HEK293 (cell line): ENCODE data around the gene GNB1.

ENCODE experiments used
- CTCF ChIA-PET: fragments of 350-600 bp; formaldehyde crosslinking; extraction: SDS; loops from one replicate; lab custom pipeline; 2021; ENCODE audit warnings: antibody characterized with exemption; lab: Yijun Ruan, JAX
- POLR2A ChIA-PET: fragments of 300-600 bp; formaldehyde crosslinking; extraction: SDS; loops from one replicate; lab custom pipeline; 2020; ENCODE audit warnings: antibody characterized with exemption, inconsistent platforms; lab: Yijun Ruan, JAX
- H3K27ac ChIP-seq: fragments of 200-500 bp; sonication (Bioruptor generic); 2 replicates; pipeline ENCODE4 v1.5.1; 2014; ENCODE audit warnings: low read depth, low read length, control low read depth, inconsistent platforms; ENCODE audit errors: extremely low read depth
- H3K36me3 ChIP-seq, 2 experiments: fragments of 200-500 bp in 1 of 2; sonication (Bioruptor generic) in 1 of 2; 1 replicate in 1 of 2; 2 replicates in 1 of 2; pipeline ENCODE4 v1.5.1; 2014 to 2017; ENCODE audit warnings: inconsistent platforms in 2 of 2, low read length in 2 of 2; ENCODE audit not compliant: control insufficient read depth in 2 of 2, insufficient read depth in 1 of 2
- H3K4me1 ChIP-seq: fragments of 200-500 bp; sonication (Bioruptor generic); 2 replicates; pipeline ENCODE4 v1.5.1; 2014; ENCODE audit warnings: mild to moderate bottlenecking, low read length, inconsistent platforms; ENCODE audit not compliant: control insufficient read depth, insufficient read depth
- H3K4me3 ChIP-seq: 2 replicates; pipeline ENCODE4 v1.5.1; 2011; ENCODE audit warnings: low read depth, mild to moderate bottlenecking, control low read depth, low read length, moderate library complexity
- H3K9me3 ChIP-seq: fragments of 200-500 bp; sonication (Bioruptor generic); 2 replicates; pipeline ENCODE4 v1.5.1; 2014; ENCODE audit warnings: low read depth, low read length, inconsistent platforms; ENCODE audit not compliant: control insufficient read depth, insufficient read depth
- GLI2 ChIP-seq: fragments of 450-650 bp; formaldehyde crosslinking; IDR thresholded peaks from 2 replicates; pipeline ENCODE4; 2017; ENCODE audit warnings: missing biosample characterization, missing genetic modification characterization, low read depth, borderline replicate concordance
- GLIS1 ChIP-seq: fragments of 450-650 bp; formaldehyde crosslinking; IDR thresholded peaks from 2 replicates; pipeline ENCODE4 v1.5.1; 2016; ENCODE audit warnings: missing biosample characterization, missing genetic modification characterization
- GLIS2 ChIP-seq: fragments of 450-650 bp; formaldehyde crosslinking; IDR thresholded peaks from 2 replicates; pipeline ENCODE4 v1.5.1; 2016; ENCODE audit warnings: missing biosample characterization, missing genetic modification characterization
- KLF1 ChIP-seq: fragments of 450-650 bp; formaldehyde crosslinking; IDR thresholded peaks from 2 replicates; pipeline ENCODE4 v1.5.1; 2016; ENCODE audit warnings: missing biosample characterization, missing genetic modification characterization
- PATZ1 ChIP-seq: fragments of 450-650 bp; formaldehyde crosslinking; IDR thresholded peaks from 2 replicates; pipeline ENCODE4 v1.5.1; 2016; ENCODE audit warnings: missing biosample characterization, missing genetic modification characterization
- SP2 ChIP-seq: fragments of 450-650 bp; formaldehyde crosslinking; IDR thresholded peaks from 2 replicates; pipeline ENCODE4 v1.5.1; 2016; ENCODE audit warnings: missing biosample characterization, missing genetic modification characterization
- YY2 ChIP-seq: fragments of 450-650 bp; formaldehyde crosslinking; IDR thresholded peaks from 2 replicates; pipeline ENCODE4 v1.5.1; 2016; ENCODE audit warnings: missing biosample characterization, missing genetic modification characterization
- ZBTB17 ChIP-seq: fragments of 450-650 bp; formaldehyde crosslinking; IDR thresholded peaks from 2 replicates; pipeline ENCODE4 v1.5.1; 2016; ENCODE audit warnings: missing biosample characterization, missing genetic modification characterization
- ZBTB20 ChIP-seq: fragments of 450-650 bp; formaldehyde crosslinking; IDR thresholded peaks from 2 replicates; pipeline ENCODE4 v1.5.1; 2016; ENCODE audit warnings: missing biosample characterization, missing genetic modification characterization
- ZBTB21 ChIP-seq: fragments of 450-650 bp; formaldehyde crosslinking; IDR thresholded peaks from 2 replicates; pipeline ENCODE4 v1.5.1; 2017; ENCODE audit warnings: missing biosample characterization, missing genetic modification characterization
- ZIC2 ChIP-seq: fragments of 450-650 bp; formaldehyde crosslinking; IDR thresholded peaks from 2 replicates; pipeline ENCODE4 v1.5.1; 2016; ENCODE audit warnings: missing biosample characterization, missing genetic modification characterization
- ZNF148 ChIP-seq: fragments of 450-650 bp; formaldehyde crosslinking; IDR thresholded peaks from 2 replicates; pipeline ENCODE4 v1.5.0; 2017; ENCODE audit warnings: missing biosample characterization, missing genetic modification characterization, borderline replicate concordance
- ZNF175 ChIP-seq: fragments of 450-650 bp; formaldehyde crosslinking; IDR thresholded peaks from 2 replicates; pipeline ENCODE4 v1.5.1; 2016; ENCODE audit warnings: missing biosample characterization, missing genetic modification characterization
- ZNF23 ChIP-seq: fragments of 450-650 bp; formaldehyde crosslinking; IDR thresholded peaks from 2 replicates; pipeline ENCODE4 v1.5.1; 2016; ENCODE audit warnings: missing biosample characterization, missing genetic modification characterization, borderline replicate concordance
- ZNF600 ChIP-seq: fragments of 450-650 bp; formaldehyde crosslinking; IDR thresholded peaks from 2 replicates; pipeline ENCODE4 v1.5.1; 2016; ENCODE audit warnings: missing biosample characterization, missing genetic modification characterization
- ZNF610 ChIP-seq: fragments of 450-650 bp; formaldehyde crosslinking; IDR thresholded peaks from 2 replicates; pipeline ENCODE4 v1.5.1; 2016; ENCODE audit warnings: missing biosample characterization, missing genetic modification characterization, borderline replicate concordance
- ZNF626 ChIP-seq: fragments of 450-650 bp; sonication (Bioruptor Pico); formaldehyde crosslinking; IDR thresholded peaks from 2 replicates; pipeline ENCODE4 v1.5.1; 2018; ENCODE audit warnings: missing biosample characterization, missing genetic modification characterization, inconsistent platforms
- ZNF701 ChIP-seq: fragments of 450-650 bp; formaldehyde crosslinking; IDR thresholded peaks from 2 replicates; pipeline ENCODE4 v1.5.1; 2016; ENCODE audit warnings: missing biosample characterization, missing genetic modification characterization
- ZNF777 ChIP-seq: fragments of 450-650 bp; formaldehyde crosslinking; IDR thresholded peaks from 2 replicates; pipeline ENCODE4 v1.5.1; 2017; ENCODE audit warnings: missing biosample characterization, missing genetic modification characterization, borderline replicate concordance
- ZSCAN18 ChIP-seq: fragments of 450-650 bp; formaldehyde crosslinking; IDR thresholded peaks from 2 replicates; pipeline ENCODE4 v1.5.1; 2016; ENCODE audit warnings: missing biosample characterization, missing genetic modification characterization

GNB1 gene

GRCh38 chr1:1895060-1895418 lies 4.2 kb upstream of the GNB1 start:
- no peak overlapping the region; the same call in 1 of the 2 replicates for H3K27ac ChIP-seq
- CTCF ChIA-PET, result interaction anchor here (0.6 to 1.3 kb wide), 2 partner anchors 11 to 13 kb away, joined by 3 to 4 read pairs; no protein-coding TSS in a partner anchor
- TF ChIP-seq YY2 (no peak), ZIC2 (tag by site-specific recombination) (0 out of 2 replicates have a peak, but pooled peaks have one; percentile 81)
- TF ChIP-seq, all 188 proteins: peak for 1
- POLR2A ChIA-PET, result interaction anchor here (1.0 to 2.7 kb wide), 3 partner anchors 11 to 20 kb away, joined by 6 to 9 read pairs (median 9); no protein-coding TSS in a partner anchor
- Histone ChIP-seq H3K9me3 (no peaks in the 10 kb centered on the region), H3K4me1 (0 out of 2 replicates have a peak, but pooled peaks cover 3% of the 10 kb centered on the region), H3K4me3 (no peak overlapping the region), H3K36me3 (no peaks in the 10 kb centered on the region)

- Histone ChIP-seq H3K27ac (no peak overlapping the region; the same call in 1 of the 2 replicates), H3K9me3 (no peaks in the 10 kb centered on the region), H3K4me1 (0 out of 2 replicates have a peak, but pooled peaks cover 3% of the 10 kb centered on the region), H3K36me3 (no peaks in the 10 kb centered on the region), H3K4me3 (no peak overlapping the region)
- ChIA-PET CTCF (interaction anchor here (1.3 kb wide), 1 partner anchor 14 kb away, joined by 4 read pairs; no protein-coding TSS in a partner anchor), POLR2A (interaction anchor here (1.0 to 2.7 kb wide), 3 partner anchors 11 to 19 kb away, joined by 6 to 9 read pairs (median 9); no protein-coding TSS in a partner anchor)
- TF ChIP-seq ZNF148 (tag by site-specific recombination) (no peak), ZNF175 (tag by site-specific recombination) (no peak), ZBTB20 (tag by site-specific recombination) (no peak), KLF1 (peak; percentile 83), ZNF701 (tag by site-specific recombination) (no peak), ZBTB17 (tag by site-specific recombination) (0 out of 2 replicates have a peak, but pooled peaks have one; percentile 50), ZNF626 (tag by site-specific recombination) (no peak), ZBTB21 (no peak), ZSCAN18 (no peak), GLIS2 (tag by site-specific recombination) (peak; percentile 57; the same call in 1 of the 2 replicates), GLIS1 (peak; percentile 48; the same call in 1 of the 2 replicates), ZNF777 (no peak), ZNF23 (tag by site-specific recombination) (no peak), GLI2 (tag by site-specific recombination) (no peak), SP2 (tag by site-specific recombination) (peak; percentile 22; the same call in 1 of the 2 replicates), ZNF600 (tag by site-specific recombination) (peak; percentile 82), PATZ1 (tag by site-specific recombination) (no peak), ZNF610 (tag by site-specific recombination) (no peak)
Measured at GRCh38 chr1:1894354-1895059, 3.6 kb upstream of the GNB1 start.
